ENCODE measurements around the gene ATXN10. TPM values are rescaled to one million over a fixed set of nuclear protein-coding genes. Genes with fewer than 3 reads are reported as not detected.

Gene ATXN10
- total and polyA plus RNA-seq, 3 donors from 2014 or later, result 171 to 204 (median 176) TPM

DNA sequence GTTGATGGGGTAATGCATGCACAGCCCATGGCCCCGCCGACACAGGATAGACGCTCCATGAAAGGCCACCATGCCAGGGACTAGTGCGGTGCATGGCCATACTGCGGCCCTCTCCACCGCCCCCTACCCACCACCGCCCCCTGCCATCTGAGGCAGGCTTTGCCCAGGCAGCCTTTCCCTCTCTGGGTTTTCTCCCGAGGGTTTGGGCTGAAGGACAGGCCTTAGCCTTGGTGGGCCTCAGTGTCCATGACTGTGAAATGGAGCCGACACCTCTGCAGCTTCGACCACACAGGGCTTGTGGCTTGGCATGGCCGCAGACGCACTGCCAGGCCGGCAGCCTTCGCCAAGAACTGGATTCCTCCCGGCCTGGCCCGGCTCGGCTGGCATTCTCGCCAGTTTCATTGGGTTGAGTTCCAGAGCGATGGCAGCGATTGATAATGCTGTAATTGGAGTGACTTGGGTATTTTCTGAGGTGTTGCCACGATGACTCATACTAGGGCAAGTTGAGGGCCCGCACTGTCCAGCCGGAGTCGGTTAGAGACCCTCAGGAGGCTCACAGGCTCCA, 194.0 kb downstream of the ATXN10 start:
- no peak for DNase-seq

DNA sequence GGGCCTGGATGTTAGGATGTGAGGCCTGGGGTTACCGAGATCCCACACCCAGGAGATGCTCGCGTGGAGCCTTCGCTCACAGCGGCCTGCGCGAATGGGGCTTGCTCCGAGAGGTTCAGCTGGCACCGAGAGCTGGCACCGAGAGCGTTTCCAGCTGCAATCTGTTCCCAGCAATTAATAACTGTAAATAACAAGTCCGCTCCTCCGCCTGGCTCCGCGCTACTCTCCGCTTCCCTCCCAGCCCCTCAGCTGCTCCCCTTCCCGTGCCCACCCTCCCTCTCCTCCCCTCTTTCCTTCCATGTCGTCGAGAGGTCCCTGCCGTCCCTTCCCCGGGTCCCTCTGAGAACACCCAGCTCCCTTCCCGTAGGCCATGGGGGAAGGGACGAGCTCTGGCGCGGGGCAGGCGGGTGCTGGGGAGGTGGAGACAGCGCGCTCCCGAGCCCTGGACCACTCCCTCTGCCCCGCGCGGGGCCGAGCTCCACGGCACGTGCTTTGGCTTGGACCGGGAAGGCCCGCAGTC, 194.6 kb downstream of the ATXN10 start:
- H3K36me3 ChIP-seq (ENCODE audit: low read depth, missing control alignments), result no peaks in the 10 kb centered on the region
- no peak overlapping the region for H3K27ac ChIP-seq
- peak overlapping the region in 1 of 2 donors; percentile 36 for H3K4me3 ChIP-seq
- WGBS, 2 donors, result 32 to 58% methylated on average over 36 to 37 of the region's 37 CpGs
- intact Hi-C loops (cut with DNase I; ENCODE audit: low total_unique reads), result no loop called here
- DNase-seq, result no peak
- TF ChIP-seq POLR2A (IDR thresholded peaks at IDR 0.05), result no peak
- TF ChIP-seq, protein P1, sequence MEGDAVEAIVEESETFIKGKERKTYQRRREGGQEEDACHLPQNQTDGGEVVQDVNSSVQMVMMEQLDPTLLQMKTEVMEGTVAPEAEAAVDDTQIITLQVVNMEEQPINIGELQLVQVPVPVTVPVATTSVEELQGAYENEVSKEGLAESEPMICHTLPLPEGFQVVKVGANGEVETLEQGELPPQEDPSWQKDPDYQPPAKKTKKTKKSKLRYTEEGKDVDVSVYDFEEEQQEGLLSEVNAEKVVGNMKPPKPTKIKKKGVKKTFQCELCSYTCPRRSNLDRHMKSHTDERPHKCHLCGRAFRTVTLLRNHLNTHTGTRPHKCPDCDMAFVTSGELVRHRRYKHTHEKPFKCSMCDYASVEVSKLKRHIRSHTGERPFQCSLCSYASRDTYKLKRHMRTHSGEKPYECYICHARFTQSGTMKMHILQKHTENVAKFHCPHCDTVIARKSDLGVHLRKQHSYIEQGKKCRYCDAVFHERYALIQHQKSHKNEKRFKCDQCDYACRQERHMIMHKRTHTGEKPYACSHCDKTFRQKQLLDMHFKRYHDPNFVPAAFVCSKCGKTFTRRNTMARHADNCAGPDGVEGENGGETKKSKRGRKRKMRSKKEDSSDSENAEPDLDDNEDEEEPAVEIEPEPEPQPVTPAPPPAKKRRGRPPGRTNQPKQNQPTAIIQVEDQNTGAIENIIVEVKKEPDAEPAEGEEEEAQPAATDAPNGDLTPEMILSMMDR (IDR thresholded peaks at IDR 0.05), result no peak
- no peaks in the 10 kb centered on the region for H3K27me3 ChIP-seq
- no peaks in the 10 kb centered on the region for H3K9me3 ChIP-seq
- H3K4me1 ChIP-seq, result peaks cover 11% of the 10 kb centered on the region

More for the DNA sequence above, 194.0 kb downstream of the ATXN10 start:
- WGBS, 2 donors, result 84 to 91% methylated on average over 16 to 24 of the region's 24 CpGs
- Histone ChIP-seq H3K27ac (no peak overlapping the region), H3K9me3 (no peaks in the 10 kb centered on the region), H3K4me3 (no peak overlapping the region), H3K27me3 (no peaks in the 10 kb centered on the region), H3K36me3 (ENCODE audit: low read depth, missing control alignments) (no peaks in the 10 kb centered on the region), H3K4me1 (peaks cover 11% of the 10 kb centered on the region)
- no peak for TF ChIP-seq POLR2A (IDR thresholded peaks at IDR 0.05)
- TF ChIP-seq, protein P1 (IDR thresholded peaks at IDR 0.05), result no peak
- intact Hi-C loops (cut with DNase I; ENCODE audit: low total_unique reads), result no loop called here

DNA sequence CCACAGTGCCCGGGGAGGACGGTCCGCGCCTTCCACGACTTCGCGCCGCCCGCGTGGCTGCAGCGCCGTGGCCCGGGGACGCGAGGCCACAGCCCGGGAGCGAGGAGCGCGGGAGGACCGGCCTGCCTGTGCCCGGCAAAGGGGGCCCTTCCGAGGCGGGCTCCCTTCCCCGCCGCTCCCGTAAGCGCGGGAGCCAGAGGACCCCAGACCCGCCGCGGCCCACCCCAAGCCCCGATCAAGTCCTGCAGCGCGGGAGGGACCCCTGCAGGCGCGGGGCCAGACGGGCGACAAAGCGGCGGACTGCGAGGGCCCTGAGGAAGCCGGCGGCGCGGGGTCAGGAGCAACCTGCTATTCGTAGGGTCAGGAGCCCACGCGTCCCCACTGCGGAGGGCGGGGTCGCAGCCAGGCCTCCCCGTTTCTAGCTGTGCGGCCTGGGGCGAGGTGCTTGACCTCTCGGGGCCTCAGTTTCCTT, 195.0 kb downstream of the ATXN10 start:
- Histone ChIP-seq H3K36me3 (ENCODE audit: low read depth, missing control alignments) (no peaks in the 10 kb centered on the region), H3K4me3 (peak overlapping the region in 1 of 2 donors; percentile 36), H3K9me3 (no peaks in the 10 kb centered on the region), H3K27ac (no peak overlapping the region), H3K4me1 (peaks cover 11% of the 10 kb centered on the region), H3K27me3 (no peaks in the 10 kb centered on the region)
- intact Hi-C loops (cut with DNase I; ENCODE audit: low total_unique reads), result no loop called here
- 25 to 28% methylated on average over 23 to 48 of the region's 55 CpGs for WGBS, 2 donors
- TF ChIP-seq POLR2A (IDR thresholded peaks at IDR 0.05), result no peak
- DNase-seq, result no peak

DNA sequence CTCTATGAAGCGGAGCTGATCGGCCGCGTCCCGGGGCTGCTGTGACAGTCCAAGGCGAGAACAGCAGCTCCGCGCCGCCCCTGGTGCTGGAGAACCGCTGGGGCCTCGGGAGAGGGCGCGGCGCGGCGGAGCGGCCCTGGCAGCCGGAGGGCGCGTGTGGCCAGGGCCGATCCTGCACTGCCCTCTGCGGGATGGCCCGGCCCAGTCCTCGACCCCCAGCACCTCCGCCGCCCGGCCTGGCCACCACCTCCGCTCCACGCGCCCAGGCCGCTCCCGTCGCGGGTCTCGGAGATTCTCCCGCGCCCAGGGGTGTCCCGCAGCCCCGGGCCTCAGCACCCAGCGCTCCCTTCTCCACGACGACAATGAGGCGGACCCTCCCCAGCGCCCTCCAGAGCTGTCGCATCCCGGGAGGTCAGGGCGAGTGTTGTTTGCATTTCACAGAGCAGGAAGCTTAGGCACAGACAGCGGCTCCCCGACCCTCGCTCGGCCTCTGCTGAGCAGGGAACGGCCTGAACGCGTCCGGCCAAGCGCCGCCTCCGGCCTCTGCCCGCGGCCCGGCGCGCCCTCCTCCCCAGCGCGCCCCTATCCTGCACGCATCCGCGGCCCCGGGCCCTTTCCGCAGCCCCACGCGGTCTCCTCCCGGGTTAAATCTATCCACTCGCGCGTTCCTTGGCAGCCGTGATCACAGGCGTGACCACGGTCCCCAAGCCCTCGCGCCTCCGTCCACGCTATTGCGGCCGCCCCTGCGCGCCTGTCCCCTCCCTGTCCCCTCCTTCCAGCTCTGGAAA, 195.7 kb downstream of the ATXN10 start:
- peak; percentile 41 for DNase-seq
- H3K9me3 ChIP-seq, result no peaks in the 10 kb centered on the region
- no peaks in the 10 kb centered on the region for H3K27me3 ChIP-seq
- no peaks in the 10 kb centered on the region for H3K36me3 ChIP-seq (ENCODE audit: low read depth, missing control alignments)
- H3K27ac ChIP-seq, result no peak overlapping the region
- intact Hi-C loops (cut with DNase I; ENCODE audit: low total_unique reads), result no loop called here
- peak overlapping the region in 1 of 2 donors; percentile 36 for H3K4me3 ChIP-seq
- 12% methylated on average over 87 of the region's 87 CpGs; no CpG with 5 or more reads in 1 of the 2 donors for WGBS, 2 donors
- no peak for TF ChIP-seq POLR2A (IDR thresholded peaks at IDR 0.05)
- TF ChIP-seq, protein P1 (IDR thresholded peaks at IDR 0.05), result peak in 2 of 3 experiments; percentile 22 to 30
- peaks cover 11% of the 10 kb centered on the region for H3K4me1 ChIP-seq

DNA sequence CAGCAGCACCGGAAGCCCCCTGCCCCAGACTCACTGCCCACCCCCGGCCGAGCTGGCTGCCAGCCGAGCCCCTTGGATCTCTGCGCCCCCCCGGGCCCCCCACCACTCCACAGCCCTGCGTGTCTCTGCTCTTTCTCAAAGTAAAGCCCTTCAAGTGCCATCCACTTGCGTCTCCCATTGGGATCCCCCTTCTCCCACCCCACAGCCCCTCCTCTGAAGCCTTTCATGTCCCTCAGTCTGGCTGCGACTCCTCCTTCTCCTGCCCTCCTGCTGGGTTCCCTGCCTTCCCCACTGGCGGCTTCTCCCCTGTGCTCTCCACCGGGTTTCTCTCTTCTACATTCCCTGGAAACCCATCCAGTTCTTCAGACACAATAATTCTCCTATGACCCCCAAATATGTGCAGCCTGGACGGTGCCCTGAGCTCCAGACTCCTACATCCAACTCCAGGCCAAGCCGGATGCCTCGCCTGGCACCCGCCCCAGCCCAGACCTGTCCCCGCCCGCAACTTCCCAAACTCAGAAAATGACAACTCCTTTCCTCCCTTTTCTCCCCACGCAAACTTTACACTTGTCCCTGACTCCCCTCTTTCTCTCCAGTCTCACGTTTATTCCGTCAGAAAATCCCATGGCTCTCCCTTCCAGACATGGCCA, 196.4 kb downstream of the ATXN10 start:
- H3K4me3 ChIP-seq, result no peak overlapping the region
- no peak for DNase-seq
- H3K27me3 ChIP-seq, result no peaks in the 10 kb centered on the region
- 46 to 59% methylated on average over 20 of the region's 20 CpGs for WGBS, 2 donors
- no peak overlapping the region for H3K27ac ChIP-seq
- H3K9me3 ChIP-seq, result no peaks in the 10 kb centered on the region
- intact Hi-C loops (cut with DNase I; ENCODE audit: low total_unique reads), result no loop called here
- TF ChIP-seq, protein P1 (IDR thresholded peaks at IDR 0.05), result no peak
- TF ChIP-seq POLR2A (IDR thresholded peaks at IDR 0.05), result no peak
- H3K4me1 ChIP-seq, result peaks cover 11% of the 10 kb centered on the region
- no peaks in the 10 kb centered on the region for H3K36me3 ChIP-seq (ENCODE audit: low read depth, missing control alignments)
